GM04503 (cell line): ENCODE data around the gene PRR18.

Experiments used
- DNase-seq: peaks from one replicate; pipeline ENCODE4 v3.0.0-alpha.2; 2012; ENCODE audit warnings: low read depth

PRR18 gene

DNA sequence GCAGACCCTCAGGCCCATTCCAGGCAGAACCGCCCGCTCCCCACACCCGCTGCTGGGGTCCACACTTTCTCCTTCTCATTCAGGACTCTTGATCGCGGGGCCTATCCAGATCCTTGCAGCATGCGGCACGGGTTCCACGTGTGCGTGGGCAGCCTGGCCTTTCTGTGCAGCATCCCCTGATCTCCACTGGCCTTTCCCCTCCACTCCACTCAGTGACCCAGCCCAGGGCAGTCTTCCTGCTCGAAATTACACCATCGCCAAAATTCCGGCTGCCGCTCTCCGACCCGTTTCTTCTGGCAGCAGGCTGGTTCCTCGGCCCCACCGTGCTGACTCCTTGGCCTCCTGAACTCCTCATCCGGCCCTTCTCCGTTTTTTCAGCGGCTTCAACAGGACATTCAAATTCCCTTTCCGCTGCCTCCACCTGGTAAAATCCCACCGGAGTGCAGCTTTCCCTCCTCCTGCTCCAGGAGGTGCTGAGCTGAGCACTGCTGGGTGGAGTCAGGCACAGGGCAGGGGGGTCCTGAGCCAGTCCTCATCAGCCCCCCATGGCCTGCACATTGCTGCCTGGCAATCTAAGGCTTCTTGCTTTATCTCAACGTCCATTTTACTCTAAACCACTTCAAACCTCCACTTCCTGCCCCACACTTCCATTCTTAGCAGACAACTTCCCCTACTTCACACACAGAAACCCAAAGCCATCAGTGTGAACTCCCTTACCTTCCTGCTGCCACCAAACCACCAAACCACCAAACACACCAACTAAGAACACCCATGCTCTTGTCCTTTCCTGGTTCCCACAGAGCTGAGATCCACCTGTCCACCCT, 25.2 kb upstream of the PRR18 start:
- no peak for DNase-seq

DNA sequence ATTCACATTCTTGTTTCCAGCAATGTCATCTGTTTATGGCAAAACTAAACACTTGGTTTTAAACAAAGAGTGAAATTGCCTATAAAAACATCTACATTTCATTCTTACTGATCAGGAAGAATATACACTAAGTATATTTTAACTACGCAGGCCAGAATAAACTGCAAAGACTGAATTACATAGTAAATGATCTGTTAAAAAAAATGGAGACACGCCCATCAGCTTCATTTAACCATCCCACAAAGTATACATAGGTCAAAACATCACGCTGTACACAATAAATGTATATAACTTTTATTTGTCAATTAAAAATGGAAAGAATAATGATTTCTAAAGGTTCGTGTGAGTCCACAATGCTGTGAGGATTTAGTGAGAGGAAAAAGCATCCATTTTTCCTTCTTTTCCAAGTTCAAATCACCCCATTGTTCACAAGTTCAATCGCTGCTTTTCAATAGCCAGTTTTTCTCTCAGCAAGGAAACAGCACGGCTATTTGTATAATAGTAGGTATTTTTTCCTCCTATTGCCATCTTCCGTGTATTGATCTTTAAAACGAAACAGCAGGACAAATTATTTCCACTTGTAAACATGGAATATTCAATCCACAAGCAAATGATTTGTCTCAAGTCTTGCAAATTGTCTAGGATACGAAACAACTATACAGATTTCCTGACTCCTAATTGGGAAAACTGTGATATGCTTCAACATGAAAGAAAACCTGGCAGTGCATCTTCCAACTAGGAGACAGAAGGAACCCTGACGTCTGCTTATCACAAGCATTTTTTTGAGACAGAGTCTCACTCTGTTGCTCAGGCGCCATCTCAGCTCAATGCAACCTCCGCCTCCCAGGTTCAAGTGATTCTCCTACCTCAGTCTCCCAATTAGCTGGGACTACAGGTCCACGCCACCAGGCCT, 23.6 kb upstream of the PRR18 start:
- DNase-seq, result no peak

DNA sequence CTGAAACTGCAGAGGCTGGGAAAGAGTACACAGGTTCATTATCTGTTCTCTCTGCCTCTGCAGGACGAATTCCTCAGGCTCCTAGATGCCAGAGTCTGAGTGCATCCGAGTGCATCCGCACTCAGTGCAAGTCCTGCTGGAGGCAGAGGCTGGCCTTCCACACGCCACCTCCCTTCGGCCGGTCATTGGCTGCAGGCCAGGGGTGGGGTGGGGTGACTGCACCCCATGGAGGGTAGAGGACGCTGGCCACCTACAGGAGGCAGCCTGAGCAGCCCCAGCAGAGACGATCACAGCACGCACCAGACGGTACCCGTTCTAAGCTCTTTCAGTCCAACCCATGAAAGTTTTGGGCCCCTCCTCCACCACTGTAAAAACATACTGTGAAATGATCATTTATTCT, 22.4 kb upstream of the PRR18 start:
- DNase-seq, result no peak

DNA sequence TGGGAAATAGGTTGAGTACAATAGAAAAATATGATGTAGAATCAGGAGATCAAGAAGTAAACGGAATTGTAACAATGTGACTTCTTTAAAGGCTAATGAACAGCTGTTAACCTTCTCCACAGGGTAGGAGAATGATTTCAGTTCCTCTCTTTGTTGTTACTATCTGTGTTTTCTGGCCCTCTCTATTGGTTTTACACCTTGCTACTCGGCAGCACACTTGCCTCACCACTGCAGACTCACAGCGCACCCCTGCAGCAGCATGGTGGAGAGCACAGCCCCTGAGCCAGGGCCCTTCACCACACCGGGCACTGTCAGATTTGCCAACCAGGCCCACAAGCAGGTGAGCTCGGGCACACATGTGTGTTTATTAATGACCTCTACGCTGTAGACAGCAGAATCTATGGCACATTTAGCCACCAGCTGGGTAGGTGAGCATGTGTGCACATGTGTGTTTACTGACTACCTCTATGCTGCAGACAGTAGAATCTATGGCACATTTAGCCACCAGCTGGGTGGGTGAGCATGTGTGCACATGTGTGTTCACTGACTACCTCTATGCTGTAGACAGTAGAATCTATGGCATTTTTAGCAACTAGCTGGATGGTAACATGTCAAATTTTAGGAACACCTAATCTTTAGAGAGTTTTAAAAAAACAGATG, 17.3 kb upstream of the PRR18 start:
- no peak for DNase-seq

DNA sequence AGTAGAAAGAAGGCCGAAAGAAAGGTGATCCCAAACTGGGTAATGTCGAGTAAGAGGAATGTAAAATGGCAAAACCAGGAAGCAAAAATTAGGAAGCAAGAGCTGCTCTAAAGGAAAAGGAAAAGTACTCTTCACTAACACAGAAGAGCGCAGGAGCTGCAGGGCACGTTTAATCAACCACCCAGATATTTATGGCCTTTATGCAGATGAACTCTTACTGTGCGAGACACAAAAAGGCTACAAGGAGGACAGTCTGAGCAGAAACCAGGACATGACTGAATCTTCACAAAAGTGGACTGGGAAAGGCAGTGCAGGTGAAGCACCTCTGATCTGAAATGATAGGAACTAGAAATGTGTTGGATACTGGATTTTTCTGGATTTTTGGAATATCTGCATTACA, 15.2 kb upstream of the PRR18 start:
- no peak for DNase-seq

DNA sequence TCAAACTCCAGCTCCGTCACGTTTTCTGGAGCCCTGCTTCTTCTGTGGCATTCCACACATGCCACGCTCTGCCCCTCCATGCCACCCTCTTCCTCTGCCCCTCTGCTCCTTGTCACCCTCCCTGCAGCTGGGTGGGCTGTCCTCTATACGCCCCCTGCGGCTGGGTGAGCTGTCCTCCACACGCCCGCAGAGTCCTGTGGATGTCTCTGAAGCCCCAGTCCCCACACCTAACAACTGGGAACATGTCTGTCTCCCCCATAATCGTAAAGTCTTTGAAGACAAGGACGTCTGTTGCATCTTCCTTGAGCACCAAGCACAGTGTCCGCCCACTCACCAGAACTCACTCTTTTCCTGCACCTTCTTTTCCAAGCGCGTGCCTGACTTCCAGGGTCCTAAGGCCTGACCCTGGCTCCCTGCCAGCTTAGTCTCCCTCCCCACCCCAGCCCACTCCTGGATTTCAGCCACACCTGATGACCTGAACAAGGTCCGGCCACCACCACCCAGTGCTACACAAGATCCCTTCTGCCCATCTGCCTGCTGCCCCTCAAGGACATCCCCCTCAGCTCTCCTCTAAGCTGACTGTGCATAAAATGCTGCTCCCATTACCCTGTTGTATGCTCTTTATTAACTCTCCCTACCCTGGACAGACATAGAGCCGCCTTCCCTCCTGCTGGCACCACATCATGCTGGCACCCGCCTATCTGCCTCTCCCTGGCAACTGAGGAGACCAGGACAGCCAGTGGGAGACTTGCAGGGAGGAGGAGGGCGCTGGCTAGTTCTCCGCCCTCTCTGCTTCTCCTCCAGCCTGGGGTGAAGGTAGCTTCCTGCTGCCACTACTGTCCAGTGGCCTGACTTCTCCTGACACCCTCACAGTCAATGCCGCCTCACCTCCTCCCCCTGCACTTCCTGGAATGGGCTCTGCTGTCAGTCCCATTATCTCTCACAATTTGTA, 10.7 kb upstream of the PRR18 start:
- DNase-seq, result no peak

DNA sequence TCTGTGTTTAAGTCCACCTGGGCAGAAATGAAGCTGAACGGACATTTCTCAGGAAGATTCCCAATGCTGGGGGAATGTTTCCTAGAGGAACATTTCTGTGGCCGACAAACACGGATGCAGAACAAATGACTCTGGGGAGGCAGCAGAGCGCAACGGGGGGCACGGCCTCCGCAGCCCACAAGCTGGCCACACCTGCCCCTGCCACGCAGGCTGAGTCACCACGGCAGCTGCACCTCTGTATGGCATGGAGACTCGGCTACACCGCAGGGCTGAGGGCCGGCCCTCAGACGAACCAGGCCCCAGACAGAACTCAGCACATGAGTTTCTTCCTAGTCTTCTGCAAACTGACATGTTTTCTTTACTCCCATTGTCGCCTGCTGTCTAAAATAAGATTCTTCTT, 10.0 kb upstream of the PRR18 start:
- DNase-seq, result no peak

DNA sequence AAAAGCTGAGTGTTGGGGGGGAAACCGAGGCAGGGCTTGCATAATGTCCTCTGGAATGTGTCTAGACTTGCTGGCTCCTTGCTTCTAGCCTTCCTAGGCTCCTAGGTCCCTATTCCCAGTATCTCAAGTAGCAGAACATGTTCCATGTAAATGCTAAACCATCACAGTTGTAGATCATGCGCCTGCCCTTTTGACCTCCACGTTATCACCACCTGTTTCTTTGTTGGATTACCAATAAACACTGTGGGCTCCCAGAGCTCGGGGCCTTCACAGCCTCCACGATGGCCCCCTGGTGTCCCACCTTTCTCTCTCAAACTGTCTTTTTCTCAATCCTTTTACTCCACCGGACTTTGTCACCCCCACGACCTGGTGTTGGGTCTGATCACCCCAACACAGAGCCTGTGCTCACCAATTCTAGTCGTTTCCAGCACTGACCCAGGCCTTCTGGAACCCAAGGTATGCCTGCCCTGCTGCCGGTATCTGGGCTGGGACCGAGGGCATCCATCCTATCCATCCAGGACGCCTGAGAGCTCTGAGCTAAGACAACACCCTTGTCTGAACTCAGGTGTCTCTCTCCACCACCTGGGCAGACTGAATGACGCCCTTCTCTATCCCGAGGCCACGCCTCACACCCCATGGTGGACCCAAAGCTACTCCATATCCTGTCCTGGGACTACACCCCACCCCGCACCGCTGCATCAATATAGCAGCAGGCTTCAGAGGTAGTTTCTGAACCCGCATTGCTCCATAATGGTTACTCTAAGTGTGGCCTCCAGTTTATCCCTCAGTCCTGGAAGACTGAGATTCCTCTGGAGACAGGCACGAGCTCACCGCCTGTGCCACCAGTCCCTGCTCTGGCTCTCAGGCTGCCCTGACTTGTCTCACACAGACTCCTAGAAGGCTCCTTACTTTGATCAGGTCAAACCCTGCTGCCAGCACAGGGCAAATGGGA, 9.3 kb upstream of the PRR18 start:
- no peak for DNase-seq

DNA sequence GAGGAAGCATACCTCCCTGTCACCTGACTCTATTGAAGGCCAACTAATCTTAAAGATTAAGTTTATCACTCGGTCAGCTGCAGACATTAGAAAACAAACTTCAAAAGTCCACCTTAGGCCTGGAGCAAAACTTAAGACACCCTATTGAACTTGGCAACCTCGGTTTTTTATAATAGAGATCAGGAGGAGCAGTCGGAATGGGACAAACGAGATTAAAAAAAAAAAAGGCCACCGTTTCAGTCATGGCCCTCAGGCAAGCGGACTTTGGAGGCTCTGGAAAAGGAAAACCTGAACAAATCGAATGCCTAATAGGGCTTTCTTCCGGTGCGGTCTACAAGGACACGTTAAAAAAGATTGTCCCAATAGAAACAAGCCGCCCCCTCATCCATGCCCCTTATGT, 7.2 kb upstream of the PRR18 start:
- no peak for DNase-seq

DNA sequence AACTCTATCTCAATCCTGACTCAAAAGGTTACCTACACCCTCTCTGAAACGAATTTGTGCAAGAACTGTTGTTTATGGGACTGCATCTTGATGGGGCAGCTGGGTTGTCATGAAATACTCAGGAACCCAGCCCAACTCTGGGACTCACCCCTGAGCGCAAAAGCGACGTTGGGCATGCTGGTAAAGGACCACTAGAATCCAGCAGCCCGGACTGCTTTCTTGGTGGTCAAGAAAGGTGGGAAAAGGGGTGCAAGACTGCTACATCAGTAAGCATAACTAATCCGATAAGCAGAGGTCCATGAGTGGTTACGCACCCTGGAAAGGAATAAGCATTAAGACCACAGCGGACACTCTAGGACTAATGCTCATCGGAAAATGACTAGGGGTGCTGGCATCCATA, 6.3 kb upstream of the PRR18 start:
- no peak for DNase-seq

DNA sequence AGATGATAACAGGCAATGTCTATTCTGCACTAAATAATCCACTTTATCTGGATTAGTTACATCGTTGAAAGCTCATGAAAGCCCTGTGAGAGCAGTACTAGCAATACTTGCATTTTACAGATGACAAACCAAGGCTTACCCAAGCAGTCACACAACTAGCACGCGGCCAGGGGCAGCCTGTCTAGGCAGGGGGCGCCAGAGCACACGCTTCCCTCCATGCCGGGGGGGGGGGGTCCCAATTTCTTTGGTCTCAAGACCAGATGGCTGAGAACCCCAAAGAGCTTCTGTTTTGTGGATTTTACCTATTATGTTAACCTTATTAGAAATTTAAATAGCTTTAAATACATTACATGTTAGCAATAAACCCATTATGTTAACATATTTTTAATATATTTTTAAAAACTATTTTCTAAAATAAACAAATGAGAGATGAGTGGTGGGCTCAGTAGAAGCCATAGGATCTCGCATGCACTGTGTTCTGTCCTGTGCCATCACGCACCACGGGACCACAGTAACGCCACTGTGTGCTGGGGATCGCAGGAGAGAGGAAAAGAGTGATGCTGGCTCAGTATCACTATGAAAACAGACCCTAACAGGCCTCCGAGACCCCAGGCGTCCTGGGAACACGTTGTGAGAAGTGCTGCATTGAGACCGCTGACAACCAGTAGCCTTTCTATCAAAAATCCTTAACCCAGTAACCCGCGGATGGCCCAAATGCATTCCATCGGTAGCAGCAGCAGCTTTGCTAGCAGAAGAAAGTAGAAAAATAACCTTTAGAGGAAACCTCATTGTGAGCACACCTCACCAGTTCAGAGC, 5.3 kb upstream of the PRR18 start:
- DNase-seq, result no peak

DNA sequence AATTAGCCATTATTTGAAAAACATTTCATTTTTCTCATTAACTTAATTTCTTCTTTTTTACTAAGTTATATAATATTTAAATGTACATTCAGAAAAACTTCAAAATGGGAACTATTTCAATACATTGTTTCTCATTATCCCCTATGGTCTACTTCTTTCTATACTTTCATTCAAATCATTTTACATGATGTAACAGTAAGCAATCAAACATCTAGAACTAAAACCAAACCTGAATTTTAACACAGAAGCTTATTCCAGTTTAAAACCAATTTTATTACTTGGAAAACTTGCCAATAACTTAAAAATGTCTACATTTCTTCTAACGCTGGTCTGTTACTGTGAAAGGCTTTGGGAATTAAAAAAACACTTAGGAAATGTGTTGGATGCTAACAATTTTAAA, 4.6 kb upstream of the PRR18 start:
- DNase-seq, result no peak

DNA sequence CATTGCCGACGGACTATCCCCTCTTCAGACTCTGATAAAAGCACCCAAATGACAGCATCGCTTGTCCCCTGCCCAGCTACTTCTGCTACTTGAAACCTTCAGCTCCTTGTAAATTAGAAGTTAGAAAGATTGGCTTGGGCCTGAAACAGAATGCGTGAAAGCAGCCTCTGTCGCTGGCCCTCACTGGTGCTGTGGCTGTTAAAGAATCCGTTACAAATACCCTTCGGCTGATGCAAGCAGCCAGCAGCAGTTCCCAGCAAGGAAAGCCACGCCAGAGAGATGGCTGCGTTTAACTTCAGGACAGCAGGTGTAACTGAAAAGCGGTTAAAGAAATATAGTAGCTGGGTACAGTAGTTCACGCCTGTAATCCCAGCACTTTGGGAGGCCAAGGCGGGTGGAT, 2.4 kb upstream of the PRR18 start:
- DNase-seq, result no peak

DNA sequence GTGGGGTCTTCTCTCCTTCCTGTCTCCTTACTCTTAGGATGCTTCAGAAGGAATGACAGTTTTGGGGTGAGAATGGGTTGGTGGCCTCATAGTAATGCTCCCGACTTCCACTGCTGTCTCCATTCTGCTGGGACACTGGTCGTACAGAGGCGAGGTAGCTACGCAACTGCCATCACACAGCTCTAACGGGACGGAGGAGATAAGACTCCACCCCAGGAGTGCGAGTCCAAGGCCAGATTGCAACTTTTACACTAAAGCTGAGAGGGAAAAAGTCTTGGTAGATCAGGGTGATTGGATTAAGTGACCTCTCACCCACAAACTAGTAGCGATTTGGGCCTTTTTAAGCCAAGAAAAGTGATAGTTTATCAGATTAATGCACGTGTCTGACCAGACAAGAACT, 1.8 kb upstream of the PRR18 start:
- no peak for DNase-seq

DNA sequence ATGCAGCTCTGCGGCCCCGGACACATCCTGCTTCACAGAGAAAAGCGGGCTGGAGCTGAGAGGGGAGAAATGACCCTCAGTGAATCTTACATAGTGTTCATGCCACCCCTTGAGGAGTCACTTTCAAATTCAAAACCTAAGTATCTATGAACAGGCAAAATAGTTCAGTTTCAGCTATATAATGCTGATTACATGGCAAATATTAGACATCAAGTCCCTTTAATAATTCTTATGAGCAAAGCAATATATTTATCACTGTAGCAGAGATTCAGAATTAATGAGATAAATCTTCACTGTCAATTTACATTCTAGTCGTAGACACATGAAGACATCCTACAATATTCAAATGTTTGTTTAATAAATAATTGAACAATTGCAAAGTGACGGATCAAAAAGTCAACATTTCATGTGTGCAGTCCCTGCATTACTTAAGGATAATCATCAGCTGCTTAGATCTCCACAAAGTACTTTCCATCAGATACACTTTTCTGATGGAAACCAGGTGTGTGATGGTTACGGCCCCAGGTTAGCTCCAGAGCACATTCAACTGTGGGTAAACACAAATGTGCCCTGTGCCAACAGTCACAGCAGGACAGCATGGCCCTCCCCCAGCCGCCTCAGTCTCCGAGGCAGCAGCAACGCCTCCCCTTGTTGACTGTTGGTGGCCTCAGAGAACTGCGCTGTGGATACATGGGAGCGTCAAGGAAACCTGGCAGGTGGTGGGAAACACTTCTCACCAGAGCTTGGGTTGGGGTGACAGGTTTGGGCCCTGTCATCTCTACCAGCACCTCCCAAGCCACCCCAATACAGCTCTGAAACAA, 787 bp upstream of the PRR18 start:
- no peak for DNase-seq

DNA sequence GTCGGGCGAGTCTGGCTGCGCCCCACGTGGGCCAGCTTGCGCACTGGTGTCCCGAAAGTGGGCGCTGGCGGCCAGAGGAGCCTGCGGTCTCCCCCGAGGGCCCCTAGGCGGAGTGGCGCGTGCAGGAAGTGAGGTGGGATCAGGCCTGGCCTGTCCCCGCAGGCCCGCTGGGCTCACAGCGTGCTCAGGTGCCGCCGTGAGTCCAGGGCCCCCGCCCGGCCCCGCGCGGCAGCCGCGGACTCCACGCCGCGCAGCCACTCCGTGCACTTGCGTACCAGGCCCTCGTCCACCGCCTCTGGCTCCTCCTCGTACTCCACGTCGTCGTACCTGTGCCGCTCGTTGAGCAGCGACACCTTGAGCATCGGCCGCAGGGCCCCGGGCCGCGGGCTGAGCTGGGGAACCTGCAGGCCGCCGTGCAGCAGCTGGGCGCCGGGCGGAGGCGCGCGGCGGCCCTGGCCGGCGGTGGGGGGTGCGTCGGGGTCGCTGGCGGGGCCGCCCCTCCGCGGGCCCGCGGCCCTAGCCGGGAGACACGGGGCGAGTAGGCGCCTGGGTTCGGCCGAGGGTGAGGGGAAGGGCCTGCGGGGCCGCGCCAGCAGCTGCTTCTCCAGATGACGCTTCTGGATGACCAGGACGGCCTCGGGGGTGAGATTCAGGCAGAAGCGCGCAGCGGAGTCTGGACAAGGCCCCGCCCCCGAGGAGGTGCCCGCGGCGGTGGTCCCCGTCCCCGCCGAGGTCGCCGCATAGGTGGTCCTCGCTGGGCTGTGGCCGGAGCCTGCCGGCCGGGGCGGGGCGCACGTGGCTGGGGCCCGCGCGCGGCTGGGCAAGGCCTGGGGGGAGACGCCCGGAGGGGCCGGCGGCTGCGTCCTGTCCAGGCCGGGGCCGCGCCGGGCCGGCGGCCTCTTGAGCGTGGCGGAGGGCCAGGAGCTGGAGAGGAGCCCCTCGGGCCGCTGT, 835 bp downstream of the PRR18 start:
- no peak for DNase-seq

DNA sequence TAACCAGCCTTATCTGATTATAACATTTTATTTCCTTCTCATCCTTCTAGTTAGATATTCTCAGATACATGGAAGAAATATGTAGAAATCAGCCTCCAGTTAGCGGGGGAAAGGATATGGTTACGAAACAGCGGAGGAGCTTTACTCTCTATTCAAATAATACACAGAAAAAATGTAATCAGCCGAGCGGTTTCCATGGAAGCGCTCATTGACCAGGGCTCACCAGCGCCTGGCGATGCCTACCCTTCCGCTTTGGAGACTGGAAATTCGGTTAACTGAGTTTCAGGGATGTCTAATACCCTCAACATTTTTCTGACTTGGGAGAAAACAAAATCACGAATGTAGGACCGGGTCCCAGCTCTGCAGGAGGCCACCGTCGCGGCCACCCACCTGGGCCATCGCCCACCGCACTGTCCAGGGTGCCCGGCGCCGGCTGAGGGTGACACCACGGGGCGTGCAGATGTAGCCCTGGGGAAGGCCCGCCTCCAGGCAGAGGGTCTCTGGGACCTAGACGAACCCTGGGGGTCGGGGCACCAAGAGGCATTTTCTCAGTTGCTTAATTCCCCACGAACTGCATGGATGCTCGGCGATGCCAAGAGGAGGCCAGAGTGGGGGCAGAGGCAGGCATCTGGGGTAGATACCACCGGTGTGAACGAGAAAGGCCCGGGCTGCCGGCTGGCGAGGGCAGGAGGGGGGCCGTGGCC, 1.7 kb downstream of the PRR18 start:
- DNase-seq, result no peak
